B cell (primary cell): Measurements from ENCODE around the gene JCAD. TPM values are rescaled to one million over a fixed set of nuclear protein-coding genes. Genes with fewer than 3 reads are reported as not detected.
"Not testable (repeated sequence)": the region's sequence is repeated elsewhere in the genome, so short reads cannot be mapped to it uniquely, and the experiment has no call there.

Experiments used
- ATAC-seq: fragments of 200-7000 bp; cut with Tn5 transposase; one replicate; pipeline ENCODE4 v1.10.0; 2021; ENCODE audit warnings: low read depth, mild to moderate bottlenecking, moderate number of reproducible peaks, moderate library complexity
- CTCF ChIA-PET: fragments of 350-600 bp; sonication (Branson Sonifier 250); formaldehyde crosslinking; loops from one replicate; lab custom pipeline; 2021; ENCODE audit warnings: antibody characterized with exemption, inconsistent platforms; lab: Charles Lee
- POLR2A ChIA-PET: fragments of 350-600 bp; sonication (Branson Sonifier 250); formaldehyde crosslinking; loops from one replicate; lab custom pipeline; 2021; ENCODE audit warnings: antibody characterized with exemption; lab: Charles Lee
- DNase-seq: peaks from one replicate; pipeline ENCODE4 v3.0.0; 2013
- H2AFZ ChIP-seq: 2 replicates; pipeline ENCODE4 v1.6.1; 2012; ENCODE audit warnings: mild to moderate bottlenecking, low read depth, low read length; ENCODE audit not compliant: insufficient read depth, poor library complexity, severe bottlenecking
- H3K27ac ChIP-seq, 2 donors: 1 replicate in 1 of 2; 2 replicates in 1 of 2; pipeline ENCODE4 v1.5.1; 2012 to 2013; ENCODE audit warnings: low read length in 2 of 2, mild to moderate bottlenecking in 2 of 2, moderate library complexity in 1 of 2
- H3K27me3 ChIP-seq, 4 experiments: fragments of 200-600 bp in 1 of 4; sonication (generic) in 1 of 4; replicated peaks in 1 of 4; 1 replicate in 2 of 4; 2 replicates in 2 of 4; pipeline versions ENCODE4 v1.6.1 to v1.7.0; 2013 to 2016; ENCODE audit warnings: low read length in 3 of 4, mild to moderate bottlenecking in 2 of 4, mixed read lengths in 1 of 4, moderate library complexity in 1 of 4; ENCODE audit not compliant: insufficient read depth in 4 of 4, control insufficient read depth in 3 of 4; ENCODE audit errors: control extremely low read depth in 1 of 4
- H3K36me3 ChIP-seq, 2 experiments: replicated peaks in 1 of 2; 1 replicate in 1 of 2; 2 replicates in 1 of 2; pipeline versions ENCODE4 v1.6.1 to v1.7.1; 2013; ENCODE audit warnings: low read length in 1 of 2; ENCODE audit not compliant: insufficient read depth in 2 of 2, control insufficient read depth in 1 of 2; ENCODE audit errors: control extremely low read depth in 1 of 2, extremely low read depth in 1 of 2
- H3K4me1 ChIP-seq, 2 donors: fragments of 200-600 bp in 1 of 2; sonication (generic) in 1 of 2; 1 replicate in 1 of 2; 2 replicates in 1 of 2; pipeline versions ENCODE4 v1.5.1 to v1.6.1; 2013 to 2017; ENCODE audit warnings: low read length in 2 of 2; ENCODE audit not compliant: control insufficient read depth in 2 of 2, insufficient read depth in 2 of 2
- H3K4me2 ChIP-seq: replicated peaks from 2 replicates; pipeline ENCODE3; 2012; ENCODE audit warnings: mild to moderate bottlenecking, low read depth, low read length; ENCODE audit not compliant: poor library complexity, severe bottlenecking
- H3K4me3 ChIP-seq, 5 experiments: fragments of 200-600 bp in 1 of 5; sonication (generic) in 1 of 5; 1 replicate in 3 of 5; 2 replicates in 2 of 5; pipeline versions ENCODE4 v1.5.1 to v1.7.0; 2011 to 2016; ENCODE audit warnings: low read length in 4 of 5, mild to moderate bottlenecking in 4 of 5, low read depth in 2 of 5, control low read depth in 1 of 5, moderate library complexity in 1 of 5; ENCODE audit not compliant: insufficient read depth in 1 of 5; ENCODE audit errors: control extremely low read depth in 1 of 5, extremely low read depth in 1 of 5
- H3K79me2 ChIP-seq: fragments of 200-600 bp; sonication (generic); one replicate; pipeline ENCODE4 v1.6.0; 2016; ENCODE audit warnings: low read length; ENCODE audit not compliant: control insufficient read depth, insufficient read depth
- H3K9ac ChIP-seq: fragments of 200-600 bp; sonication (generic); 2 replicates; pipeline ENCODE4 v1.6.1; 2017; ENCODE audit warnings: mild to moderate bottlenecking, low read length, moderate library complexity
- H3K9me3 ChIP-seq, 3 donors: one replicate each; pipeline versions ENCODE4 v1.6.1 to v1.7.1; 2013; ENCODE audit warnings: low read length in 2 of 3; ENCODE audit not compliant: control insufficient read depth in 2 of 3, insufficient read depth in 1 of 3; ENCODE audit errors: control extremely low read depth in 1 of 3
- H4K20me1 ChIP-seq: 2 replicates; pipeline ENCODE4 v1.6.0; 2012; ENCODE audit warnings: mild to moderate bottlenecking, low read length; ENCODE audit not compliant: insufficient read depth, control insufficient read depth, poor library complexity, severe bottlenecking
- H3K27ac Mint-ChIP-seq: one replicate; pipeline ENCODE4 v1.8.0; 2021; ENCODE audit warnings: mixed read lengths
- H3K27me3 Mint-ChIP-seq: one replicate; pipeline ENCODE4 v1.8.0; 2021; ENCODE audit warnings: mixed read lengths
- H3K4me1 Mint-ChIP-seq: one replicate; pipeline ENCODE4 v1.8.0; 2021; ENCODE audit warnings: mixed read lengths
- H3K4me3 Mint-ChIP-seq: one replicate; pipeline ENCODE4 v1.8.0; 2021; ENCODE audit warnings: mixed read lengths
- H3K9me3 Mint-ChIP-seq: one replicate; pipeline ENCODE4 v1.8.0; 2022; ENCODE audit warnings: mixed read lengths; ENCODE audit not compliant: insufficient read depth
- EZH2 ChIP-seq: IDR thresholded peaks from 2 replicates; pipeline ENCODE4 v1.6.1; 2012; ENCODE audit warnings: borderline replicate concordance, low read depth, mild to moderate bottlenecking, moderate library complexity, low read length; ENCODE audit not compliant: insufficient read depth, poor library complexity, severe bottlenecking
- WGBS: methylation state at CpG from one replicate; pipeline ENCODE4 v1.1.5; 2013; ENCODE audit warnings: missing lambda C conversion rate; ENCODE audit not compliant: insufficient coverage; 5-methylcytosine and 5-hydroxymethylcytosine counted together
- intact Hi-C: fragments of 100-400 bp; cut with micrococcal nuclease; formaldehyde crosslinking; loops from one replicate; pipeline ENCODE4 v1.10.0; 2022
- polyA plus RNA-seq: library from polyadenylated mRNA; depleted of rRNA; stranded (reverse); fragments of >200 nt; gene quantifications from 2 replicates; pipeline ENCODE4 v1.2.3, GENCODE V29; 2012
- total RNA-seq, 2 donors: library from RNA; stranded (reverse); fragments of 120-200 nt in 1 of 2; gene quantifications; 1 replicate in 1 of 2; 2 replicates in 1 of 2; pipeline versions ENCODE4 v1.2.3 to v1.2.4, GENCODE V29; 2013 to 2022
- TF ChIP-seq, protein P1 (sequence below): fragments of 200-600 bp; IDR thresholded peaks from one replicate; pipeline ENCODE4 v1.8.0; 2022; ENCODE audit warnings: antibody characterized with exemption, mild to moderate bottlenecking

Gene JCAD
- total and polyA plus RNA-seq, 2 donors (not counting 1 experiment from before 2014, with no cell fraction given), result 0.37 TPM; not detected in 1

DNA sequence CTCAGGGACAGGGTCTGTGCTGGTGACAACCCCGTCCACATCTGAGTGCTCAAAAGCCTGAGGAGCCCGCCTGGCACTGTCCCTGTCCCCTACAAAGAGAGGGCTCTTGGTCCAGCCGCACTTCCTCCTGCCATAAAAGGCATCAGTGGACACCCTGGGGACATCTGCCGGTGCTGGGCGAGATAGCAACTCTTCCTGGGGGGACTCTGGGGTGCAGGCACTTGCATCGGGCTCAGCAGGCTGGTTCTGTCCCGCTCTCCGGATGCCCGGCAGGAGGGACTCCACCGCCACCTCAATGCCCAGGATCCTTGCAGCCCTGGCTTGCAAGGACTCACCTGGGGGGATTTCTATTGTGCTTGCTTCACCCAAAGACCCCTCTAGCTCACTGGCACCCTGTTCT is 32.8 kb downstream of the JCAD start:
- DNase-seq (no peak), ATAC-seq (no peak)
- Histone ChIP-seq H3K4me1 (peaks cover 22 to 23% of the 10 kb centered on the region in 2 donors), H3K27ac (no peak overlapping the region), H3K36me3 (no peaks in the 10 kb centered on the region), H3K4me2 (peak overlapping the region; percentile 87), H3K4me3 (peak overlapping the region; percentile 33 to 64 (median 49)), H3K27me3 (no peaks in the 10 kb centered on the region), H3K9ac (peak overlapping the region; percentile 60), H2AFZ (peak overlapping the region; percentile 77), H3K9me3 (peaks cover 0 to 3% (median 0%) of the 10 kb centered on the region in 3 donors), H3K79me2 (no peaks in the 10 kb centered on the region), H4K20me1 (no peaks in the 10 kb centered on the region)
- peak overlapping the region; percentile 91 for H3K4me3 Mint-ChIP-seq
- H3K4me1 Mint-ChIP-seq, result peaks cover 20% of the 10 kb centered on the region
- H3K27ac Mint-ChIP-seq, result no peak overlapping the region
- TF ChIP-seq, protein P1, sequence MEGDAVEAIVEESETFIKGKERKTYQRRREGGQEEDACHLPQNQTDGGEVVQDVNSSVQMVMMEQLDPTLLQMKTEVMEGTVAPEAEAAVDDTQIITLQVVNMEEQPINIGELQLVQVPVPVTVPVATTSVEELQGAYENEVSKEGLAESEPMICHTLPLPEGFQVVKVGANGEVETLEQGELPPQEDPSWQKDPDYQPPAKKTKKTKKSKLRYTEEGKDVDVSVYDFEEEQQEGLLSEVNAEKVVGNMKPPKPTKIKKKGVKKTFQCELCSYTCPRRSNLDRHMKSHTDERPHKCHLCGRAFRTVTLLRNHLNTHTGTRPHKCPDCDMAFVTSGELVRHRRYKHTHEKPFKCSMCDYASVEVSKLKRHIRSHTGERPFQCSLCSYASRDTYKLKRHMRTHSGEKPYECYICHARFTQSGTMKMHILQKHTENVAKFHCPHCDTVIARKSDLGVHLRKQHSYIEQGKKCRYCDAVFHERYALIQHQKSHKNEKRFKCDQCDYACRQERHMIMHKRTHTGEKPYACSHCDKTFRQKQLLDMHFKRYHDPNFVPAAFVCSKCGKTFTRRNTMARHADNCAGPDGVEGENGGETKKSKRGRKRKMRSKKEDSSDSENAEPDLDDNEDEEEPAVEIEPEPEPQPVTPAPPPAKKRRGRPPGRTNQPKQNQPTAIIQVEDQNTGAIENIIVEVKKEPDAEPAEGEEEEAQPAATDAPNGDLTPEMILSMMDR, result no peak
- no peak for TF ChIP-seq EZH2
- ChIA-PET CTCF (interaction anchor here (0.7 to 1.7 kb wide), 5 partner anchors 17 to 564 kb away, joined by 3 to 5 read pairs (median 3); no protein-coding TSS in a partner anchor), POLR2A (no interaction called here)
- no peaks in the 10 kb centered on the region for H3K9me3 Mint-ChIP-seq
- WGBS, result 80% methylated on average over 10 of the region's 10 CpGs
- no peaks in the 10 kb centered on the region for H3K27me3 Mint-ChIP-seq
- intact Hi-C loops, result no loop called here

DNA sequence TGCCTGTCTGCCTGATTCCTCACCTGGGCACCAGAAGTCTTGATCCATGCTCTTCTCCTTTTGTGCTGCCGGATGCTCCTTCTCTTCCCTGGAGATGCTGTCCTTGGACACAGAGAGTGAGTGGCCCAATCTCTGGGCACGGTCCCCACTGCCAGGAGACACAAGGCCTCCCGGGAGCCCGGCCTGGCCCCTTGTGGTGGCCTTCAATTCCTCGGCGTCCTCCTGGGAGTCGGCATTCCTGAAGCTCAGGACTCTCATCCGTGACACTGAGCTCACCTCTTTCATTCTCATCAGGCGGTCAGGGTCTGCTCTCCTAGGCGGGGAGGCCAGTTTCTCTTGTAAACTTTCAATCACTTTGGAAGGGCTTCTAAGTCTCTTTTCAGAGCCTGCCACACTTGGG is 33.3 kb downstream of the JCAD start:
- H4K20me1 ChIP-seq, result no peaks in the 10 kb centered on the region
- no peak overlapping the region for H3K27ac ChIP-seq
- peak overlapping the region; percentile 87 for H3K4me2 ChIP-seq
- TF ChIP-seq, protein P1, result no peak
- no peak for TF ChIP-seq EZH2
- peaks cover 20% of the 10 kb centered on the region for H3K4me1 Mint-ChIP-seq
- no peaks in the 10 kb centered on the region for H3K79me2 ChIP-seq
- CTCF ChIA-PET, result no interaction called here
- no peak overlapping the region for H2AFZ ChIP-seq
- no peak overlapping the region for H3K4me3 Mint-ChIP-seq
- no peak overlapping the region for H3K4me3 ChIP-seq
- intact Hi-C loops, result no loop called here
- WGBS, result 98% methylated on average over 10 of the region's 10 CpGs
- H3K27ac Mint-ChIP-seq, result no peak overlapping the region
- peaks cover 22 to 23% of the 10 kb centered on the region in 2 donors for H3K4me1 ChIP-seq
- ATAC-seq, result no peak
- DNase-seq, result no peak
- POLR2A ChIA-PET, result no interaction called here
- H3K27me3 ChIP-seq, result no peaks in the 10 kb centered on the region
- peaks cover 0 to 3% (median 0%) of the 10 kb centered on the region in 3 donors for H3K9me3 ChIP-seq
- no peaks in the 10 kb centered on the region for H3K36me3 ChIP-seq
- no peak overlapping the region for H3K9ac ChIP-seq
- no peaks in the 10 kb centered on the region for H3K9me3 Mint-ChIP-seq
- H3K27me3 Mint-ChIP-seq, result no peaks in the 10 kb centered on the region

DNA sequence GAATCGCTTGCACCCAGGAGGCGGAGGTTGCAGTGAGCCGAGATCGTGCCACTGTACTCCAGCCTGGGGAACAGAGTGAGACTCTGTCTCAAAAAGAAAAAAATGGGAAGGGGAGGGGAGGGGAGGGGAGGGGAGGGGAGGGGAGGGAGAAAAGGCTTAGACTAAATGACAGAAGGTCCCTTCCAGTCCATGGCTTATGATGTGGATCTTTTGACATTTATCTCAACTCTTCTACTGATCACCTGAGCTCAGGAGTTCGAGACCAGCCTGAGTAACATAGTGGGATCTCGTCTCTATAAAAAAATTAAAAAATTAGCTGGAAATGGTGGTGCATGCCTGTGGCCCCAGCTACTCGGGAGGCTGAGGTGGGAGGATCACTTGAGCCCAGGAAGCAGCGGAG is 34.0 kb downstream of the JCAD start:
- H3K4me3 ChIP-seq, H3K27me3 ChIP-seq, H3K36me3 ChIP-seq, H3K9ac ChIP-seq, ATAC-seq, H3K9me3 ChIP-seq, H3K27ac ChIP-seq, H3K79me2 ChIP-seq, H3K4me2 ChIP-seq, H3K4me3 Mint-ChIP-seq, H3K9me3 Mint-ChIP-seq, POLR2A ChIA-PET, H4K20me1 ChIP-seq, H3K27ac Mint-ChIP-seq, intact Hi-C loops, H2AFZ ChIP-seq, H3K27me3 Mint-ChIP-seq, DNase-seq: not testable (repeated sequence)
- peaks cover 22 to 23% of the 10 kb centered on the region in 2 donors for H3K4me1 ChIP-seq
- peaks cover 20% of the 10 kb centered on the region for H3K4me1 Mint-ChIP-seq
- CTCF ChIA-PET, result interaction anchor here (1.1 kb wide), 1 partner anchor 25 kb away, joined by 3 read pairs; no protein-coding TSS in a partner anchor
- WGBS, result 93% methylated on average over 3 of the region's 8 CpGs
